HG02571 (cell line): ENCODE data around the gene TFDP1.

ENCODE experiments used
- ATAC-seq: cut with Tn5 transposase; IDR thresholded peaks from one replicate; pipeline ENCODE4 v1.9.1; 2021; ENCODE audit warnings: mild to moderate bottlenecking, moderate library complexity; ENCODE audit not compliant: unreplicated experiment

TFDP1 gene

DNA sequence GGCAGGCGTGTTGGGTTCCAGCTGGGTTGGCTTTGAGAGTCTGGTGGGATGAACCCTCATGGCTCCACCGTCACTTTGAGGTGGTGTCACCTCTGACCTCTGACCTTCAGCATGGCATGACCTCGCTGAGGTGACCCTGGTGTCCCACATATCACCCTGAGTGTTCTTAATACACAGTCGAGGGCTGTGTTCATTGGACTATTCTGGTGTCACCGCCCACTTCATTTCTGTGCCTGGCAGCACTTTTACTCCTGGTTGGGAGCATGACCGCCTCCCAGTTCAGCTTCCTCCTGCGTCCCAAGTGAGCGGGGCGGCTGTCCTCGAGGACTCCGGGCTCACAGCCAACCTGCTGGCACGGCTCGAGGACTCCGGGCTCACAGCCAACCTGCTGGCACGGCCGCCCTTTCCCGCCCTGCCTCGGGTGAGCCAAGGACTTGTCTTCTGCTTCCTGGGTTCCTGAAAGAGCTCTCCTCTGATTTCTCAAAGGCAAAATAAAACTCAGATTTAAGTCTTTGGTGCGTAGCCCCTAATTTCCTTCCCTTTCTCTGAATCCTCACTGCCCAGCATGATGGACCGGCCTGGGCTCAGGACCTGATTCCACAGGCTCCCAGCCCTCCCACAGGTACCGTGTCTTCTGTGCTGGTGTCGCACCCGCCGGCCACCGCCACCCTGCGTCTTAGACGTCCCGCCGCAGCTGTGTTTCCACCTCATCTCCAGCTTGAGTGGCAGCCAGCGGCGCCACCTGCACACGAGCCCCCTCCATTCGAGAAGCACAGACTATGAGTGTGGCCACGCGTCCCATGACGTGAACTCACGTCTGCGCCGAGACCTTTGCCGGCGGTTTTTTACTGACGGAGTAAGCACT is 63.0 kb downstream of the TFDP1 start:
- ATAC-seq = no peak

DNA sequence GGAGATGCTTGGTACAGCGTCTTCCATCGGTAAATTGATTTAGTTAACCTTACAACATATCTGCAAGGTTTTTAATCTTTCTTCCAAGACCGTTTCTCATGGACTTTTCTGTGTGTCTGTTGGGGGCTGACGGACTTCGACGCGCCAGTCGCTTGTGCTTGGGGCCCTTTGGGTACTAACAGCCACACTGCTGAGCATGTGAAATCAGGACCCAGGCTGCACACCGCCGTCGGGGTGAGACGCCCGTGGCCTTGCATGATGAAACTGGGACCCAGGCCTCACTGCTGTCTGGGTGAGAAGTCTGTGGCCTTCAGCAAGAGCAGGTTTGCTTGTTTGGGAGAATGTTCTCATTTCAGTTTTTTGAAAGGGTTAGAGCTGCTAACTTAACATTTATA is 63.7 kb downstream of the TFDP1 start:
- ATAC-seq = no peak

GRCh38 chr13:113649212-113649611 is 64.7 kb downstream of the TFDP1 start:
- ATAC-seq = no peak

- ATAC-seq = no peak
Observed at GRCh38 chr13:113650275-113650674, 65.7 kb downstream of the TFDP1 start.

GRCh38 chr13:113650731-113651148 is 66.2 kb downstream of the TFDP1 start:
- no peak for ATAC-seq

DNA sequence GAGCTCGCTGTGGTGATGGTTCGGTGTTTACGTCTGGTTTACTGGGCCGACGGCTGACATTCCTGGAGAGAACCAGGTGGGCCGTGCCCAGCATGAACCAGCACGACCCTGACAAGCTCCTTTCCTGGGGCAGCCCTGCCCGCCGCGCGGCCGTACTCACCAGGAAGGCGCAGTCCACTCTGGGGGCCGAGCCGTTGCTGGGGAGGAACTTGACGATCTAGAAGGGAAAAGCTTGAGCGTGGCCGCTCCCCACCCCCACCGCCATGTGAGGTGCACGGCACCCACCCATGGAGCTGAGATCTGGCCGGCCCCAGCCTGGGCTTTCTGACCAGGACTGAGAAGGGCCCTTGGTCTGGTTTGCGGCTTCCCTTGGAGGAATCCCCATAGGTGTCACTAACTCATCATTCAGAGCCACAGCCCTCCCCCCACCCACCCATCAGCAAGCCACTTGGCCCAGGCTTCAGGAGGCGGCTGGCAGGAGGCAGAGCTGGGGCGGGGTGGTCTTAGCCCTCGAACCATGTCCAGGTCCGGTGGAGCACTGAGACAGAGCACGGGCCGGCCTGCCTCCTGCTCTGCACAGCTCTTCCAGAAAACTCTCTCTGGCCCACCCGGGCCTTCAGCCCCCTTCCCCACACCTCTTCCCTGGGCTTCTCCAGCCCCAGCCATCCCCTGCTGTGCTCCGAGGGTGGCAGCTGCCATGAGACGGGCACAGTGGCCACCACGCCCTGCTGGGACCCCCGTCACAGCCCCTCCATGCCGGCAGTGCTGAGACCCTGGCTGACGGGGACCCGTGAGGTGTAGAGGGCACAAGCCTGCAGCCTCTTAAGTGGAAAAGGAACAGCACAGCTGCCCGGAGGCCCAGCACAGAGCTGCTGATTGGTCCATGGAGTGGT is 67.2 kb downstream of the TFDP1 start:
- ATAC-seq = no peak

- no peak for ATAC-seq
Observed at GRCh38 chr13:113652404-113653263, 68.1 kb downstream of the TFDP1 start.

DNA sequence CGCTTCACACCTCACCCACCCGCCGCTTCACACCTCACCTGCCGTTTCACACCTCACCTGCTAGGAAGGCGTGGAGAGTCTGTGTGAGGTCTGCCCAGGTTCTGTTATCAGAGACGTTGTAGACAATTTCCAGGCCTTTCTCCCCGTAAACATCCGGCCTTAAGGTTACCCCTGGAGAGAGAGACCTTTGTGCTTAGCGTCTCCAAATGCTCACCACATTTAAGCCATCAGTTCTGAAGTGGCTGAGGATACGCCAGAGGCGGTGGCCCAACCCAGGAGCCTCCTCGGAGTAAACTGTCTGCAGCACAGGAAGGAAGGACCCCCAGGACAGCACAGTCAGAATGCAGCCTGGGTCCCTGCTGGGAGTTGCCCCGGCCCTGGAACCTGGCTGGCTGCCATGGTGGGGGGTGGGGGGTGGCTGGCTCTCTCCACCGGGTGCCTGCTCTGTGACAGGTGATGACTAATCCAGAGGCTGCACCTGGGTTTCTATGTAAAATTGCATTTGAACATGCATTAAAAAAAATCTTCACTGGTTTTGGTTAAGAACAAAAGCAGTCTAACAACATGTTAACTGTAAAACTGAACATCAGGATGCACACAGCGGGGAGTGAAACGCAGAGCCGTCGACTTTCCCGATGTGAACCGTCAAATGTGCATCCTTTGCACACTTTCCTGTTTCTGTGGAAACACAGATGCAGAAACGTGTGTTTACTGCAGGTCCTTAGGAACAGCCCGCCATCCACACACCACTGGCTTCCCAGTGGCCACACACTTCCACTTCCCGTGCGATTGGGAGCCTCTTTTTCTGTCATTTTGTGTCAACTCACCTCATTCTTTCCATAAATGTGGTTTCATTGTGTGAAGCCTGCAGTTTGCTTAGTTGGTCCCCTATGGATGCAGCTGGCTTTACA is 69.0 kb downstream of the TFDP1 start:
- ATAC-seq = no peak

DNA sequence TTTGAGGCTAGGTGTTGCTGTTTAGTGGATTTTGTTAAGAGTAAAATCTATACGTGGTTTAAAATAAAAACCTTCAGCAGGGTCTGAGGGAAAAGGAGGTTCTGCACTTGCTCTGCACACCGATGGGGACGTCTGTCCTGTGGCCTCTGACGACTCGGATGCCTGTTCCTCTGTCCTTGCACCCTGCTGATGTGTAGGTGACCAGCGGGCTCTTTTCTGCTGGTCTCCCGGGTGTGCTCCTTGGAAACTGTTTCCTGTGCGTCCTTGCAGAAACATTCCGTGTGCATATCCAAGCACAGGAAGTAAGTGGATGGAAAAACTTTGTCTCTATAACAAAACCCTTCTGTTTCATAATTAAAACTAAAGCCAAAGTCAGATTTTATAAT is 69.6 kb downstream of the TFDP1 start:
- ATAC-seq = no peak

DNA sequence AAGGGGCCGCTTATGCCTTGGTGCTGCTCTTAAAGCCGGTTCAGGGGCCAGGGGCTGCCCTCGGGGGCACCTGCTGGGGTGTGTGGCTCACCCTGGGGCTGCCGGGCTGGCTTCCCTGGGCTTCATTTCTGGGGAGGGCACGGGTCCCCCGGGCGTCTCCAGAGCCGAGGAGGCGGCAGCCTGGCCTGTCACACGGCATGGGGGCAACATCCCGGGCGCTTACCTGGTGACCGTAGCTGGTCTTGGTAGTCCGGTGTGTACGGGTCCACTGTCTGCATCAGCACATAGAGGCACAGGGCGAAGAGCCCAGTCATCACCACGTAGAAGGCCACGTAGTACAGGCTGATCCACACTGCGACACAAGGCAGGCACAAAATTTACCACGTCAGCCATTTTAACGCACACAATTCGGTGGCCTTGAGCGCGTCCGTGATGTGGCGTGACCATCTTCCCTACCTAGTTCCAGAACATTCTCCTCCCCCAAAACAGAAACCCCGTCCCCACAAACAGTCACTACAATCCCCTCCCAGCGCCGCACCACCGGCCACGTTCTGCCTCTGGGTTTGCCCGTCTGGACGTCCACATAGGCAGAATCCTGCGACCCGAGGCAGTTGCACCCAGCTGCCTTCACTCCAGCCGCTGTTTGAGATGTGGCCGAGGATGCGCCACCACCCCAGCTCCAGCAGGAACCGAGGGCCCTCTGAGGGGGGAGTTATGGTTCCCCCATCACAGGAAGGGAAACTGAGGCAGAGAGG is 70.2 kb downstream of the TFDP1 start:
- no peak for ATAC-seq

- no peak for ATAC-seq
Observed at GRCh38 chr13:113655346-113656002, 70.9 kb downstream of the TFDP1 start.

DNA sequence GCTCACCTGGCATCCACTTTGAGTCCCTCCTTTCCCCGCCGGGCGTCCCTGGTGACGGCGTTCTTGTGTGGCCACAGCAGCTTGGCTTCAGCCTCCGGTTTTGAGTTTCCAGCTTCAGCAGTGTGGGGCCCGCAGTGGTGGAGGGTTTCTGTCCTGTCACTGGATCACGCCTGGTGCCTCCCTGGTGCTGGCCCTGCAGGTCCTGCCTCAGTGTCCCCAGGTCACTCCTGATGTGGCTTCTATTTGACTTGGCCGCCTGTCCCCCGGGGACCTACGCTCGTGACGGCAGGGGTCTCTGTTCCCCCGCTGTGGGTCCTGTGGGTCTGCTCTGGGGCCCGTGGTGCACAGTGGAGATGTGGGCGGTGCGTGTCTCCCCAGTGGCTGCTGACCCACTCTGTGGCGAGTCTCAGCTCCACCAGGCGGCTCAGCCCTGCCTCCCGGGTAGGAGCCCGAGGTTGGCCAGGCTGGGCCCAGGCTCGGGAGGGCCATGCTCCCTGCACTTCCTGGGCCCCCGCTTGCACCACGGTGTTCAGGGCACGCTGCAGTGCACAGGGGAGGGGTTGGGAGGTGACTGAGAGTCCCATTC is 71.5 kb downstream of the TFDP1 start:
- ATAC-seq = no peak

DNA sequence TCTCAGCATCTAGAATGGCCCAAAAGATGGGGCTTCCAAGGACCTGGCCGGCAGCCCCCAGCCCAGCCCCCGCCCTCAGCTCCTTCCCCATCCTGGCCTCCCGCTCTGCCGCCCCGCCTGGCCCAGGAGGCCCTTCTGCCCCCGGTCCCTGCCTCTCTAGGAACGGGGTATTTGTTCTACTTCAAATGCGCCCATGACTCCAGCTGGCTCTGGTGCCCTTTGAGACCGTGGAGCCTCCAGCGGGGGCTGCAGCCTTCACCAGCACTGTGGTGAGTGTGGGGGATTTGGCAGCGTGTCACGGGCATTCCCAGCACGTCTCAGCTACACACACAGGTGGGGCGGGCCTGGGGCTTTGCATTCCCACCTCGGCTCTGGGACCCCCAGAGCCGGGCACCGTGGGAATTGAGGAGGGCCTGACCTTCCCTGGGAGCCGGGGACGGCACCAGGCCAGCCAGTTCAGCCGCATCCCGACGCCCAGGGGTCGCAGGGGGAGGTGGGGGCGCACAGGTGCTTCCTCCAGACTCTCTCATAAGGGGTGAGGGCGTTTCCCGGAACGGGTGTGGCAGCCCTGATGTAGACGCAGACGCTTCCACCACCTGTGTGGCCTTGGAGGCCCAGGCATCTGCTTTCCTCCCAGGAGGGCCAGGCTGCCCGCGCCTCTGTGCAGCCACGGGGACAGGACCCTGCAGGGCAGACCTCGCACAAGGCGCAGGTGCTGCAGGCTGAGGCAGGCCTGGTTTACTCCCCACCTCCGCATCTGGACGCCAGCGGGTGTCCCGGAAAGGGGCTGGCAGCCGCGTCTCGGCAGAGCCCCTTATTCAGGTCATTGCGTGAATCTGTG is 72.5 kb downstream of the TFDP1 start:
- no peak for ATAC-seq

- ATAC-seq = no peak
Observed at GRCh38 chr13:113657851-113658741, 73.5 kb downstream of the TFDP1 start, which contains the start of gene ATP4B. TSS of gene ATP4B (minus strand) at chr13:113658198. CDS start at chr13:113658144, 54 bp downstream.

DNA sequence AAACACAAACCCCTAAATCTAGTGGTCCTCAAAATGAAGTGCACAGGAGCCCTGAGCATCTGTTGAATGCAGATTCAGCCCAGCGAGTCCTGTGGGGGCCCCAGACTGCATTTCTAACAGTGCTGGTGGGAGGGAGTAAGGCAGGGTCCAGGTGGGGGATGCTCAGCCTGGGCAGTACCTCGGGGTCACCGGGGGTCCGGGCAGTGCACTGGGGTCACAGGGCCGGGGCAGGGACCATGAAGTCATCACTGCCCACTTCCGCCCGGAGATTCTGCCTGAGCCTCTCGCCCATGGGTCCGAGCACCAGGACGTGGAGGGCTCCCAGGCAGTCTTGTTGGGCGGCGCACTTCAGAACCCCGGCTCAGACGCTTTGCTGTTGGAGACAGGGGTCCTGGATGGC is 74.3 kb downstream of the TFDP1 start:
- no peak for ATAC-seq

DNA sequence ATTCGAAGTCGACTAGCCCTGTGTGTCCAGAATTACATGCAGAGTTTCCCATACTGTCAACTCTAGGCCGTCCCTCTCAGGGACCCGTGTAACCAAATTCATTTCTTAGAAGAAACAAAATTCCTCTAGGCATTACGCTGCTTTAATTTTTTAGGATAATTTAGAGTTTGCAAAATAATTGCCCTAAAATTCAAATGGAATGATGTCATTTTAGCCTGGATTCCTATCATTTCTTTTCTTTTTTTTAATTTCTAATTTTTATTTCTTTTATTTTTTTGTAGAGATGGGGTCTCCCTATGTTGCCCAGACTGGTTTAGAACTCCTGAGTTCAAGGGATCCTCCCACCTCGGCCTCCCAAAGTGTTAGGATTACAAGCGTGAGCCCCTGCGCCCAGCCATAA is 74.8 kb downstream of the TFDP1 start:
- no peak for ATAC-seq
